T-helper 2 cell (primary cell): Measurements from ENCODE around the gene DNMT3B.
"Not testable (repeated sequence)": the region's sequence is repeated elsewhere in the genome, so short reads cannot be mapped to it uniquely, and the experiment has no call there.

Source experiments
- DNase-seq, 5 experiments: peaks; one replicate each; pipeline versions ENCODE4 v3.0.0 to v3.0.0-alpha.2; 2012 to 2022

Gene DNMT3B

DNA sequence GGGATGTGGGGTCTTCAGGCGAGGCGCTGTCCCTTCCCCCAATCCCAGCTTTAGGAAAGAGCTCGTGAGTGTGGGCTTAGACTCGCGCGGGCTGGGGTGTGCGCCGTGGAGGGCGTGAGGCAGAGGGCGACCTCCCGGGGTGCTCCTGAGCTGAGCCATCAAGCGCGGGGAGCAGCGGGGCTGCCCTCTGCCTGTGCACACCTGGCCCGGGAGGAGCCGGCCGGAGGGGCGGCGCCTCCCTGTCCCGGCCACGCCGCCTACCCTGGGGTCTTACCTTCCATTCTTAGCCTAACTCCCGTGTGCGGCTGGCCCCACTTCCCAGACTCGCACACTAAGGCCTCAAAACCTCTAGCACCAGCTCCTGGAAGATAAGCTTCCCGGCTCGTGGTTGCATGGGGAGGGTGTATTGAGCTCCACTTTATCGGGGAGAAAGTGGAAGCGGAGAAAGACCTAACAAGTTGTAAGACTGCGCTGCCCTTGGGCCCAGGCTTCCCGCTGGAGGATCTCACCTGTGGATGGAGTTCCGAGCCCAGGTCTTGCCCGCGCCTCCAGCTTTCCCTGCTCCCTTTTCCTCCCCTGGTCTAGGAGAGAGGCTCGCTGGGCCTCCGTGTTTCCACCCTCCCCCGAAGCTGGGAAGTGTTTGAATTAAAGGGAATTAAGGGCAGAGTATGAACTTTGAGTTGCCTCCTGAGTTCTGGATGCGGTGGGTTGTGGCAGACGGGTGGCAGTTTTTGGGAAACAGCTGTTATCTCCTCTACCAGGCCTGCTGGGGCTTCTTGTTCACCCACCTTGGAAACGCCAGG is 1.2 kb downstream of the DNMT3B start:
- DNase-seq: no peak

GRCh38 chr20:32764005-32764960 is 2.1 kb downstream of the DNMT3B start:
- no peak for DNase-seq

DNA sequence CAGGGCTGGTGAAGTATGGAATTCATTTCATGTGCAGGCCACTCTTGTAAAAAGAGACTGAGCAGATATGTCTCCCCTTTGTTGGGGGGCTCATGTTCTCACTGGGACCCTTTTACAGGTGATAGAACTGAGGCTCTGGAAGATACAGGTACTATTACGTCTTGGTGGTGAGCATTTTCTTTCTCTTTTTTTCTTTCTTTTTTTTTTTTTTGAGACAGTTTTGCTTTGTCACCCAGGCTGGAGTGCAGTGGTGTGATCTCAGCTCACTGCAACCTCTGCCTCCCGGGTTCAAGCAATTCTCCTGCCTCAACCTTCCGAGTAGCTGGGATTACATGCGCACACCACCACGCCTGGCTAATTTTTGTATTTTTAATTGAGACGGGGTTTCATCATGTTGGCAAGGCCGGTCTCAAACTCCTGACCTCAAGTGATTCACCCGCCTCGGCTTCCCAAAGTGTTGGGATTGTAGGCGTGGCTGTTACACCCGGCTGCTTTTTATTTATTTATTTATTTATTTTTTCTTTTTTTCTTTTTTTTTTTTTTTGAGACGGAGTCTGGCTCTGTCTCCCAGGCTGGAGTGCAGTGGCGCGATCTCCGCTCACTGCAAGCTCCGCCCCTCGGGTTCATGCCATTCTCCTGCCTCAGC is 3.2 kb downstream of the DNMT3B start:
- DNase-seq: not testable (repeated sequence)

DNA sequence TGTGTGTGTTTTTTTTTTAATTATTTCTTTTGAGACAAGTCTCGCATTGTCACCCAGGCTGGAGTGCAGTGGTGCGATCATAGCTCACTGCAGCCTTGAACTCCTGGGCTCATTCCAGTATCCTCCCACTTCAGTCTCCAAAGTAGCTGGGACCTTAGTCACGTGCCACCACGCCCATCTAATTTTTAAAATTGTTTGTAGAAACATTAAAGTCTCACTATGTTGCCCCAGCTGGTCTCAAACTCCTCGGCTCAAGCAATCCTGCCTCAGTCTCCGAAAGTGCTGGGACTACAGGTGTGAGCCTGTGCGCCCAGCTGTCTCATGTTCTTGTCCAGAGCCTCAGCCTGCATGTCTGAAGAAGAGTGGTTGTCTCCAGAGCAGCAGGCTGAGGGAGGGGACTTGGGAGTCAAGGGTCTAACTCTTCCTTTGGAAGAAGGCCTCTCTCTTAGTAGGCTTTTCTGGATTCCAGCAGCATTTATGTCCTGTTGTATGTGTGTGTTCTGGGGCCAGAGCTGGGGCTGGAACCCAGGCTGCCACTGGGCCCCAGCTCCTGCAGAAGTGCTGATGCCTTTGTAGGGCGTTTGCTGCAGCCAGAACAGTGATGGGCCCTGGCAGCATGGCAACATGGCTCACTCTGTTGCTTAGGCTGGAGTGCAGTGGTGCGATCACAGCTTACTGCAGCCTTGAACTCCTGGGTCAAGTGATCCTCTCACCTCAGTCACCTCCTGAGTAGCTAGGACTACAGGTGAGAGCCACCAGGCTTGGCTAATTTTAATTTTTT is 5.4 kb downstream of the DNMT3B start:
- DNase-seq: no peak

- no peak for DNase-seq
Observed at GRCh38 chr20:32772046-32772445, 9.9 kb downstream of the DNMT3B start.

DNA sequence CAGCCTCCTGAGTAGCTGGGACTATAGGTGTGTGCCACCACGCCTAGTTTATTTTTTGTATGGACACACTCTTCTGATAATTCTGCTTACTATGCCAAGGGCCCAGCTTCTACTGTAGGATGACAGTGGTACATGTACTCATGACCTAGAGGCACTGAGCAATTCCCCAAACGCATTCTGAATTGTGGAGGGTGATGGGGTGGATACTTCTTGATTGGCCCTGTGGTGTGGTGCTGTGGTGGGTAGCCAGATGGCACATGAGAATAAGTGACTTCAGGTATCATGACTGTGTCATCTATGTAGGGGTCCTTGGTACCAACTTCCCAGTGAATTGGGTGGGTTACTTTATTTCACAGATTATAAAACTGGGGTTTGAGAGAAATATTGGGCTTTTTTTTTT is 11.0 kb downstream of the DNMT3B start:
- no peak for DNase-seq

DNA sequence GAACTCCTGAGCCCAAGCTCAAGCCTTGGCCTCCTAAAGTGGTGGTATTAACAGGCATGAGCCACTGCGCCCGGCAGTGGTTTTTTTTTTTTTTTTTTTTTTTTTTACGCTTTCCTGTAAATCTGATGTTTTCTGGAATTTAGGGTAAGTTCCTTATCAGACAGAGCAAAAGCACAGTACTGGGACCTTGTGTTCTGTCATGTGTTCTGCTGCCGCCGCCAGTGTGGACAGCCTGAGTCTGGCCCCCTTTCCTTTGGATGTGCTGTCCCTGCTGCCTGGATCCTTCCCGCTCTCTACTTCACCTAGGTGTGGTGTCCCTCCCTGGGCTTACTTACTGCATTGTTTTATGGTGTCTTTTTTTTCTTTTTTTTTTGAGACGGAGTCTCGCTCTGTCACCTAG is 11.7 kb downstream of the DNMT3B start:
- no peak for DNase-seq

- no peak for DNase-seq
Observed at GRCh38 chr20:32775336-32775991, 13.3 kb downstream of the DNMT3B start.

- DNase-seq: no peak
Observed at GRCh38 chr20:32777177-32777956, 15.2 kb downstream of the DNMT3B start.

DNA sequence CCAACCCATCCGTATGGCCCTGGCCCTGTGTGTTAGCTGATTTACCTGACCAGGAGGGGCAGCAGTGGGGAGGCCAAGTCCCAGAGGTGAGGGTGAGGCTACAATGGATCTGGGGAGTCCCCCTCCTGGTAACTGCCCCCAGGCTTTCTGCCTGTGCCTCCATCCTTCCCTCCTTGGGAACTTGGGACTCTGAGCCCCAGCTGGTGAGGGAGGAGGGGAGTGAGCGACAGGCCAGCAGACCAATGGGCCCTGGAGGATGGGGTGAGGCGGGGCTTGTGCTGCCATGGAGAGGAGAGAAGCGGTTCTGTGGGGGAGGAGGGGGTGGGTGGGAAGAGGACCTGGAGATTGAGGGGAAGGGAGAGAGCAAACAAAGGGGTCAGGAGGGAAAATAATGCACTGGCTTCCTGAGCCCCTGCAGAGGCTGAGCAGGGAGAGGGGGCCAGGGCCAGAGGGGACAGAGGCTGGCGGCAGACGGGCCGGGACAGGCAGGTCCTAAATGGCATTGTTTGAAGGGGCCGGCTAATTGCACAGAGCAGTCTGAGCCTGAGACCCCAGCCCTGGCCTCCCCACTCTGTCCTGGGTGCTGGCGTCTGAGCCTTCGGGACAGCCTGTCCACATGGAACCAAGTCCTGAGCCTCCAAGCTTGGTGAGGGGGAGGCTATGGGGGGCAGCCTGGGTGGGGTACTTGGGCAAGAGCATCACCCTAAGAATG is 17.5 kb downstream of the DNMT3B start:
- no peak for DNase-seq

DNA sequence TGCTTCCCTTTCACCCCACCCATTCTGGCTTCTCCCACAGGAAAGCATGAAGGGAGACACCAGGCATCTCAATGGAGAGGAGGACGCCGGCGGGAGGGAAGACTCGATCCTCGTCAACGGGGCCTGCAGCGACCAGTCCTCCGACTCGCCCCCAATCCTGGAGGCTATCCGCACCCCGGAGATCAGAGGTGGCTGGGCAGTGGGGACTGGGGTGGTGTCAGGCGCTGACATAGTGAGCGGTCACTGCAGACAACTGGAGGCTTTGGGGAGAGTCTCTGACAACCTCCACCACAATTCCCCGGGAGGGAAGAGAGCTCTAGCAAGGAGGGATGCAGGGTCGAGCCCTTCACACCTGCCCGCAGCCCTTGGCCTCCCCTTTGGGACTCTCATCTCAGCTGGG is 18.1 kb downstream of the DNMT3B start:
- DNase-seq: no peak

GRCh38 chr20:32780749-32781655 is 18.8 kb downstream of the DNMT3B start:
- no peak for DNase-seq

GRCh38 chr20:32784369-32785080 is 22.3 kb downstream of the DNMT3B start:
- DNase-seq: no peak

- no peak for DNase-seq
Observed at GRCh38 chr20:32786059-32786760, 24.0 kb downstream of the DNMT3B start.

GRCh38 chr20:32787168-32787567 is 25.0 kb downstream of the DNMT3B start:
- no peak for DNase-seq

DNA sequence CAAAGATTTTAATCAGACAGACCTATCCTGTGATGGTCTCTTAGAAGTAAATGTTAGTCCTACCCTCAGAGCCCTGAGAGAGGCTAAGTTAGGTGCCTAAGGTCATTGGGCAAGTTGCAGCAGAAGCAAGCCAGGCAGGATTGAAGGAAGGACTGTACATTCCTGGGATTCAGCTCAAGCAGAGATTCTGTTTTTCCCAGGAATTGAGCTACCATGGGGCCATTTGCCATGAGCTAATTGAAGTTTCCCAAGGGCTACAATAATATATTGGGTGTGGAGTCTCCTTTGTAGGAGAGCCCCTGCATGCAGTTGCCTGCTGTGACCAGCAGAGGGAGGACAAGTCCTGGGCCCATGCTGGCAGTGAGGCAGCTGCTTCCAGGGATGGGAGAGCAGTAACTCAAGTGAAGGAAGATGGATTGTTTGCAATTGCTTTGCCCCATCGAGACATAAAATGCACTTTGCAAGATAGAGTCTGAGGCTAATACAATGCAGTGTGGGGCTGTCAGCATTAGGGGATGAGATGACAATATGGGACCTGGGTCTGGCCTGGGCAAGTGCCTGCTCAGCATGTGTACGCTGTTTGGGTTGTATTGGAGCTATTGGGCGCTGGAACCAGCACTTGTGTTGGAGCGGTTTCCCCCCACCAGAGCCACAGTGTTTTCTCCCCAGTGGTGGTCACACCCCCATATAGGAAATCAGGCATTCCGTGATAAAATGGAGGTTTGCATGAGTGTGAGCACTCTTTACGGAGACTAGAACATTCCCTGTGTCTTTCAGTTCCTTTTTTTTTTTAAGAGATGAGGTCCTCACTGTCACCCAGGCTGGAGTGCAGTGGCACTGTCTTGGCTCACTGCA is 27.9 kb downstream of the DNMT3B start:
- peak; percentile 19 to 67 (median 54) for DNase-seq

GRCh38 chr20:32790751-32791057 is 28.5 kb downstream of the DNMT3B start:
- no peak for DNase-seq
